HepG2 (cell line): ENCODE data around the gene ZNF367. TPM values are rescaled to one million over a fixed set of nuclear protein-coding genes. Genes with fewer than 3 reads are reported as not detected.

Experiments used
- BCL6 ChIP-seq: IDR thresholded peaks from 2 replicates; pipeline ENCODE4 v1.6.1; 2016; ENCODE audit warnings: missing genetic modification reagents, missing compliant biosample characterization
- CENPX ChIP-seq: sonication (generic); formaldehyde crosslinking; IDR thresholded peaks from 2 replicates; pipeline ENCODE4 v1.9.0; 2021; ENCODE audit warnings: mild to moderate bottlenecking, missing genetic modification reagents, moderate library complexity
- JARID2 ChIP-seq: sonication (generic); formaldehyde crosslinking; IDR thresholded peaks from 2 replicates; pipeline ENCODE4 v1.8.1; 2023; ENCODE audit warnings: missing genetic modification reagents, inconsistent platforms; ENCODE audit not compliant: insufficient replicate concordance
- MBD4 ChIP-seq: IDR thresholded peaks from 2 replicates; pipeline ENCODE4 v1.6.1; 2012; ENCODE audit warnings: low read length, inconsistent platforms, borderline replicate concordance
- RELA ChIP-seq: sonication (generic); formaldehyde crosslinking; IDR thresholded peaks from 2 replicates; pipeline ENCODE4 v1.4.0; 2020; ENCODE audit warnings: missing genetic modification reagents
- TBX3 ChIP-seq: fragments of 450-650 bp; IDR thresholded peaks from 2 replicates; pipeline ENCODE4 v1.6.1; 2017; ENCODE audit warnings: antibody characterized with exemption, mild to moderate bottlenecking, inconsistent platforms, borderline replicate concordance
- THYN1 ChIP-seq: sonication (generic); formaldehyde crosslinking; IDR thresholded peaks from 2 replicates; pipeline ENCODE4 v1.8.1; 2023; ENCODE audit warnings: low read depth, mild to moderate bottlenecking, moderate library complexity, missing genetic modification reagents, borderline replicate concordance
- TP53 ChIP-seq: sonication (generic); formaldehyde crosslinking; conservative IDR thresholded peaks from 2 replicates; pipeline ENCODE4 v1.4.0; 2020; ENCODE audit warnings: missing genetic modification reagents
- YY1 ChIP-seq: IDR thresholded peaks from 2 replicates; pipeline ENCODE4 v1.6.1; 2011; ENCODE audit warnings: low read length, low read depth, moderate library complexity, mild to moderate bottlenecking; ENCODE audit not compliant: insufficient read depth, insufficient replicate concordance
- ZEB1 ChIP-seq: IDR thresholded peaks from 2 replicates; pipeline ENCODE4 v1.6.1; 2012; ENCODE audit warnings: mild to moderate bottlenecking, low read depth, inconsistent platforms; ENCODE audit not compliant: insufficient replicate concordance
- ZNF331 ChIP-seq: sonication (generic); formaldehyde crosslinking; IDR thresholded peaks from 2 replicates; pipeline ENCODE4 v1.4.0; 2020; ENCODE audit warnings: missing genetic modification reagents
- ZNF337 ChIP-seq: sonication (generic); formaldehyde crosslinking; IDR thresholded peaks from 2 replicates; pipeline ENCODE4 v1.5.1; 2020; ENCODE audit warnings: missing genetic modification reagents, low read depth, mild to moderate bottlenecking, borderline replicate concordance
- ZNF766 ChIP-seq: sonication (generic); formaldehyde crosslinking; IDR thresholded peaks from 2 replicates; pipeline ENCODE4 v1.5.0; 2020; ENCODE audit warnings: missing genetic modification reagents, borderline replicate concordance
- polyA plus RNA-seq, 8 experiments: library from polyadenylated mRNA; depleted of rRNA in 3 of 8; stranded (reverse) in 7 of 8; unstranded in 1 of 8; fragments of >200 nt; fragmentation: Illumina TruSeq in 4 of 8; extraction: Trizol in 4 of 8; gene quantifications; 2 replicates each; pipeline versions ENCODE4 v1.2.1 to v1.2.3, GENCODE V29; 2011 to 2016; ENCODE audit warnings: low read depth in 4 of 8, missing spikeins in 1 of 8, mixed read lengths in 1 of 8; ENCODE audit not compliant: insufficient read depth in 1 of 8
- total RNA-seq, 5 experiments: library from RNA; depleted of rRNA; stranded (reverse); fragments of >200 nt; fragmentation: Illumina TruSeq; extraction: Trizol; gene quantifications; 2 replicates each; pipeline ENCODE4 v1.2.3, GENCODE V29; 2016; ENCODE audit warnings: low read depth in 1 of 5
- TF ChIP-seq, protein P1 (sequence below): sonication (generic); formaldehyde crosslinking; IDR thresholded peaks from 2 replicates; pipeline ENCODE4 v1.5.0; 2020; ENCODE audit warnings: missing genetic modification reagents
- TF ChIP-seq, protein P2 (sequence below): sonication (generic); formaldehyde crosslinking; IDR thresholded peaks from 2 replicates; pipeline ENCODE4 v1.5.0; 2020; ENCODE audit warnings: mild to moderate bottlenecking, missing genetic modification reagents, moderate library complexity
- TF ChIP-seq, protein P3 (sequence below): IDR thresholded peaks from 2 replicates; pipeline ENCODE4 v1.6.1; 2016; ENCODE audit warnings: missing genetic modification reagents, missing compliant biosample characterization
- TF ChIP-seq, protein P4 (sequence below): IDR thresholded peaks from 2 replicates; pipeline ENCODE4 v1.6.1; 2012; ENCODE audit warnings: low read depth, low read length, improper control_type of control experiment
- TF ChIP-seq, protein P5 (sequence below): sonication (generic); formaldehyde crosslinking; IDR thresholded peaks from 2 replicates; pipeline ENCODE4 v1.4.0; 2020; ENCODE audit warnings: missing genetic modification reagents
- TF ChIP-seq, protein P6 (sequence below): sonication (generic); formaldehyde crosslinking; IDR thresholded peaks from 2 replicates; pipeline ENCODE4 v1.4.0; 2020; ENCODE audit warnings: missing genetic modification reagents, mild to moderate bottlenecking, borderline replicate concordance
- TF ChIP-seq, protein P7 (sequence below): sonication (generic); formaldehyde crosslinking; IDR thresholded peaks from 2 replicates; pipeline ENCODE4 v1.8.0; 2022; ENCODE audit warnings: mild to moderate bottlenecking, missing genetic modification reagents, moderate library complexity

Gene ZNF367
- total and polyA plus RNA-seq, 2 of the 13 experiments (the other 11 are each of a cell fraction or from before 2014, with no cell fraction given): 2.9 to 7.7 TPM

DNA sequence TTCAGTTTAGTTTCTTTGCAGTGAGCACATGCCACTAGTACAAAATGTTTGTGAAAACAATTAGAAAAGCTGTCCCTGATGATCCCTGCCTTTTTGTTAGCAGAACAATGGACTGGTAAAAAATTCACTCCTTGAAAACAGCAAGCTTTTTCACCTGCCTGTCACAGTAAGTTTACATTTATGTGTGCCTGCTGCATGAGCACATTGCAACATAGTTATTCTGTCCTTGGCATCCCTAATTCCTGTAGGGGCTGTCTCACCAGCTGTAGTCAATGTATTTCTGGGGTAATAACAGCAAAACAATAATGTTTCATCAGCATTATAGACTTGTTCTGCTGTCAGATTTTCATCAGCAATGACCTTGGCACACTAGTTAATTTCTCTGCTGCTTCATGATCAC lies 11.6 kb upstream of the ZNF367 start (continued):
- TF ChIP-seq, protein P1, sequence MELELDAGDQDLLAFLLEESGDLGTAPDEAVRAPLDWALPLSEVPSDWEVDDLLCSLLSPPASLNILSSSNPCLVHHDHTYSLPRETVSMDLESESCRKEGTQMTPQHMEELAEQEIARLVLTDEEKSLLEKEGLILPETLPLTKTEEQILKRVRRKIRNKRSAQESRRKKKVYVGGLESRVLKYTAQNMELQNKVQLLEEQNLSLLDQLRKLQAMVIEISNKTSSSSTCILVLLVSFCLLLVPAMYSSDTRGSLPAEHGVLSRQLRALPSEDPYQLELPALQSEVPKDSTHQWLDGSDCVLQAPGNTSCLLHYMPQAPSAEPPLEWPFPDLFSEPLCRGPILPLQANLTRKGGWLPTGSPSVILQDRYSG (CRISPR knock-in tag): no peak
- TF ChIP-seq TBX3 (no peak), MBD4 (no peak), CENPX (no peak), THYN1 (no peak), RELA (CRISPR knock-in tag) (no peak), ZNF331 (CRISPR knock-in tag) (peak; percentile 38; the same call in 1 of the 2 replicates), ZEB1 (no peak), BCL6 (CRISPR knock-in tag) (0 out of 2 replicates have a peak, but pooled peaks have one; percentile 25), TP53 (CRISPR knock-in tag) (no peak), ZNF766 (CRISPR knock-in tag) (no peak), ZNF337 (no peak), YY1 (no peak), JARID2 (no peak)
- TF ChIP-seq, protein P2, sequence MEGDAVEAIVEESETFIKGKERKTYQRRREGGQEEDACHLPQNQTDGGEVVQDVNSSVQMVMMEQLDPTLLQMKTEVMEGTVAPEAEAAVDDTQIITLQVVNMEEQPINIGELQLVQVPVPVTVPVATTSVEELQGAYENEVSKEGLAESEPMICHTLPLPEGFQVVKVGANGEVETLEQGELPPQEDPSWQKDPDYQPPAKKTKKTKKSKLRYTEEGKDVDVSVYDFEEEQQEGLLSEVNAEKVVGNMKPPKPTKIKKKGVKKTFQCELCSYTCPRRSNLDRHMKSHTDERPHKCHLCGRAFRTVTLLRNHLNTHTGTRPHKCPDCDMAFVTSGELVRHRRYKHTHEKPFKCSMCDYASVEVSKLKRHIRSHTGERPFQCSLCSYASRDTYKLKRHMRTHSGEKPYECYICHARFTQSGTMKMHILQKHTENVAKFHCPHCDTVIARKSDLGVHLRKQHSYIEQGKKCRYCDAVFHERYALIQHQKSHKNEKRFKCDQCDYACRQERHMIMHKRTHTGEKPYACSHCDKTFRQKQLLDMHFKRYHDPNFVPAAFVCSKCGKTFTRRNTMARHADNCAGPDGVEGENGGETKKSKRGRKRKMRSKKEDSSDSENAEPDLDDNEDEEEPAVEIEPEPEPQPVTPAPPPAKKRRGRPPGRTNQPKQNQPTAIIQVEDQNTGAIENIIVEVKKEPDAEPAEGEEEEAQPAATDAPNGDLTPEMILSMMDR: no peak
- TF ChIP-seq, protein P3, sequence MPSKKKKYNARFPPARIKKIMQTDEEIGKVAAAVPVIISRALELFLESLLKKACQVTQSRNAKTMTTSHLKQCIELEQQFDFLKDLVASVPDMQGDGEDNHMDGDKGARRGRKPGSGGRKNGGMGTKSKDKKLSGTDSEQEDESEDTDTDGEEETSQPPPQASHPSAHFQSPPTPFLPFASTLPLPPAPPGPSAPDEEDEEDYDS (CRISPR knock-in tag): peak; percentile 16; the same call in 1 of the 2 replicates
- TF ChIP-seq, protein P4, sequence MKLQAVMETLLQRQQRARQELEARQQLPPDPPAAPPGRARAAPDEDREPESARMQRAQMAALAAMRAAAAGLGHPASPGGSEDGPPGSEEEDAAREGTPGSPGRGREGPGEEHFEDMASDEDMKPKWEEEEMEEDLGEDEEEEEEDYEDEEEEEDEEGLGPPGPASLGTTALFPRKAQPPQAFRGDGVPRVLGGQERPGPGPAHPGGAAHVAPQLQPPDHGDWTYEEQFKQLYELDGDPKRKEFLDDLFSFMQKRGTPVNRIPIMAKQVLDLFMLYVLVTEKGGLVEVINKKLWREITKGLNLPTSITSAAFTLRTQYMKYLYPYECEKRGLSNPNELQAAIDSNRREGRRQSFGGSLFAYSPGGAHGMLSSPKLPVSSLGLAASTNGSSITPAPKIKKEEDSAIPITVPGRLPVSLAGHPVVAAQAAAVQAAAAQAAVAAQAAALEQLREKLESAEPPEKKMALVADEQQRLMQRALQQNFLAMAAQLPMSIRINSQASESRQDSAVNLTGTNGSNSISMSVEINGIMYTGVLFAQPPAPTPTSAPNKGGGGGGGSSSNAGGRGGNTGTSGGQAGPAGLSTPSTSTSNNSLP: no peak
- TF ChIP-seq, protein P5, sequence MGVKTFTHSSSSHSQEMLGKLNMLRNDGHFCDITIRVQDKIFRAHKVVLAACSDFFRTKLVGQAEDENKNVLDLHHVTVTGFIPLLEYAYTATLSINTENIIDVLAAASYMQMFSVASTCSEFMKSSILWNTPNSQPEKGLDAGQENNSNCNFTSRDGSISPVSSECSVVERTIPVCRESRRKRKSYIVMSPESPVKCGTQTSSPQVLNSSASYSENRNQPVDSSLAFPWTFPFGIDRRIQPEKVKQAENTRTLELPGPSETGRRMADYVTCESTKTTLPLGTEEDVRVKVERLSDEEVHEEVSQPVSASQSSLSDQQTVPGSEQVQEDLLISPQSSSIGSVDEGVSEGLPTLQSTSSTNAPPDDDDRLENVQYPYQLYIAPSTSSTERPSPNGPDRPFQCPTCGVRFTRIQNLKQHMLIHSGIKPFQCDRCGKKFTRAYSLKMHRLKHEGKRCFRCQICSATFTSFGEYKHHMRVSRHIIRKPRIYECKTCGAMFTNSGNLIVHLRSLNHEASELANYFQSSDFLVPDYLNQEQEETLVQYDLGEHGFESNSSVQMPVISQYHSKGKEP: no peak
- TF ChIP-seq, protein P6, sequence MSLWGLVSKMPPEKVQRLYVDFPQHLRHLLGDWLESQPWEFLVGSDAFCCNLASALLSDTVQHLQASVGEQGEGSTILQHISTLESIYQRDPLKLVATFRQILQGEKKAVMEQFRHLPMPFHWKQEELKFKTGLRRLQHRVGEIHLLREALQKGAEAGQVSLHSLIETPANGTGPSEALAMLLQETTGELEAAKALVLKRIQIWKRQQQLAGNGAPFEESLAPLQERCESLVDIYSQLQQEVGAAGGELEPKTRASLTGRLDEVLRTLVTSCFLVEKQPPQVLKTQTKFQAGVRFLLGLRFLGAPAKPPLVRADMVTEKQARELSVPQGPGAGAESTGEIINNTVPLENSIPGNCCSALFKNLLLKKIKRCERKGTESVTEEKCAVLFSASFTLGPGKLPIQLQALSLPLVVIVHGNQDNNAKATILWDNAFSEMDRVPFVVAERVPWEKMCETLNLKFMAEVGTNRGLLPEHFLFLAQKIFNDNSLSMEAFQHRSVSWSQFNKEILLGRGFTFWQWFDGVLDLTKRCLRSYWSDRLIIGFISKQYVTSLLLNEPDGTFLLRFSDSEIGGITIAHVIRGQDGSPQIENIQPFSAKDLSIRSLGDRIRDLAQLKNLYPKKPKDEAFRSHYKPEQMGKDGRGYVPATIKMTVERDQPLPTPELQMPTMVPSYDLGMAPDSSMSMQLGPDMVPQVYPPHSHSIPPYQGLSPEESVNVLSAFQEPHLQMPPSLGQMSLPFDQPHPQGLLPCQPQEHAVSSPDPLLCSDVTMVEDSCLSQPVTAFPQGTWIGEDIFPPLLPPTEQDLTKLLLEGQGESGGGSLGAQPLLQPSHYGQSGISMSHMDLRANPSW (CRISPR knock-in tag): no peak
- TF ChIP-seq, protein P7, sequence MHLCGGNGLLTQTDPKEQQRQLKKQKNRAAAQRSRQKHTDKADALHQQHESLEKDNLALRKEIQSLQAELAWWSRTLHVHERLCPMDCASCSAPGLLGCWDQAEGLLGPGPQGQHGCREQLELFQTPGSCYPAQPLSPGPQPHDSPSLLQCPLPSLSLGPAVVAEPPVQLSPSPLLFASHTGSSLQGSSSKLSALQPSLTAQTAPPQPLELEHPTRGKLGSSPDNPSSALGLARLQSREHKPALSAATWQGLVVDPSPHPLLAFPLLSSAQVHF: no peak
